HepG2 (cell line): ENCODE data around the gene BCKDHA. TPM values are rescaled to one million over a fixed set of nuclear protein-coding genes. Genes with fewer than 3 reads are reported as not detected.

Experiments
- ATAC-seq: fragments of 200-7000 bp; cut with Tn5 transposase; 3 replicates; pipeline ENCODE4 v1.9.1; 2020; ENCODE audit warnings: mild to moderate bottlenecking, moderate library complexity
- BruUV-seq: library from RNA; stranded (reverse); fragments of 400-500 nt; replicated peaks from 2 replicates; lab custom pipeline; 2021; lab: Mats Ljungman, UMichigan
- CTCF ChIA-PET: fragments of 300-600 bp; formaldehyde crosslinking; extraction: SDS; loops from one replicate; lab custom pipeline; 2021; ENCODE audit warnings: low total read pairs, inconsistent platforms, low intra/inter-chr PET ratio; lab: Yijun Ruan, JAX
- POLR2A ChIA-PET: fragments of 350-600 bp; sonication (Branson Sonifier 250); formaldehyde crosslinking; loops from one replicate; lab custom pipeline; 2020; ENCODE audit warnings: antibody characterized with exemption, inconsistent platforms; lab: Yijun Ruan, JAX
- DNase-seq: peaks from one replicate; pipeline ENCODE4 v3.0.0-alpha.2; 2015; ENCODE audit warnings: low spot score
- FAIRE-seq: peaks from 3 replicates; lab custom pipeline; 2011; peaks lifted over from hg19 to GRCh38; lab: Jason Lieb, UNC
- H2AFZ ChIP-seq: one replicate; pipeline ENCODE4 v1.6.1; 2011; ENCODE audit warnings: low read length, inconsistent platforms
- H3K27ac ChIP-seq: fragments of 300-600 bp; 3 replicates; pipeline ENCODE4 v1.8.0; 2011; ENCODE audit warnings: mixed run types, mild to moderate bottlenecking, mixed read lengths, low read length, inconsistent platforms; ENCODE audit not compliant: insufficient read depth; ENCODE audit errors: extremely low read length
- H3K27me3 ChIP-seq, 2 experiments: fragments of 200-600 bp in 1 of 2; 2 replicates in 1 of 2; 3 replicates in 1 of 2; pipeline versions ENCODE4 v1.6.0 to v1.8.0; 2011; ENCODE audit warnings: low read length in 2 of 2, mild to moderate bottlenecking in 2 of 2, moderate library complexity in 2 of 2, inconsistent platforms in 1 of 2; ENCODE audit not compliant: insufficient read depth in 2 of 2, control insufficient read depth in 1 of 2
- H3K36me3 ChIP-seq, 2 experiments: fragments of 200-600 bp in 1 of 2; replicated peaks in 1 of 2; 2 replicates in 1 of 2; 3 replicates in 1 of 2; pipeline versions ENCODE4 v1.5.1 to v1.8.0; 2011; ENCODE audit warnings: low read length in 2 of 2, inconsistent platforms in 1 of 2; ENCODE audit not compliant: insufficient read depth in 2 of 2, control insufficient read depth in 1 of 2
- H3K4me1 ChIP-seq: 2 replicates; pipeline ENCODE4 v1.5.1; 2012; ENCODE audit warnings: low read length, inconsistent platforms; ENCODE audit not compliant: insufficient read depth
- H3K4me2 ChIP-seq: 2 replicates; pipeline ENCODE4 v1.6.0; 2011; ENCODE audit warnings: low read depth, low read length, inconsistent platforms
- H3K4me3 ChIP-seq, 3 experiments: fragments of 200-600 bp in 1 of 3; sonication (generic), shearing (Covaris generic) in 1 of 3; replicated peaks in 1 of 3; 2 replicates each; pipeline ENCODE4 v1.5.1; 2011 to 2016; ENCODE audit warnings: low read length in 3 of 3, inconsistent platforms in 2 of 3, low read depth in 2 of 3, mild to moderate bottlenecking in 2 of 3, control low read depth in 1 of 3, mixed read lengths in 1 of 3; ENCODE audit not compliant: insufficient read depth in 1 of 3
- H3K79me2 ChIP-seq: one replicate; pipeline ENCODE4 v1.6.1; 2011; ENCODE audit warnings: low read length, inconsistent platforms; ENCODE audit not compliant: insufficient read depth
- H3K9ac ChIP-seq: 2 replicates; pipeline ENCODE4 v1.6.0; 2011; ENCODE audit warnings: mild to moderate bottlenecking, low read depth, low read length, inconsistent platforms; ENCODE audit not compliant: insufficient read depth
- H3K9me3 ChIP-seq: 2 replicates; pipeline ENCODE4 v1.5.1; 2012; ENCODE audit warnings: mild to moderate bottlenecking, low read length
- H4K20me1 ChIP-seq: 2 replicates; pipeline ENCODE4 v1.6.0; 2011; ENCODE audit warnings: inconsistent platforms, mild to moderate bottlenecking, low read length, moderate library complexity; ENCODE audit not compliant: insufficient read depth
- AGO2 ChIP-seq: fragments of 200-400 bp; formaldehyde crosslinking; optimal IDR thresholded peaks from 2 replicates; pipeline ENCODE3; 2017; ENCODE audit warnings: mild to moderate bottlenecking, low read depth, low read length, moderate library complexity
- HNRNPL ChIP-seq: fragments of 200-400 bp; formaldehyde crosslinking; IDR thresholded peaks from 2 replicates; pipeline ENCODE4 v1.6.1; 2017; ENCODE audit warnings: mild to moderate bottlenecking, low read depth, low read length
- NFKB2 ChIP-seq: sonication (generic); formaldehyde crosslinking; IDR thresholded peaks from 2 replicates; pipeline ENCODE4 v1.4.0; 2020; ENCODE audit warnings: missing genetic modification reagents, borderline replicate concordance
- RARA ChIP-seq: IDR thresholded peaks from 2 replicates; pipeline ENCODE4 v1.6.1; 2016; ENCODE audit warnings: missing genetic modification reagents, missing compliant biosample characterization
- SALL2 ChIP-seq: sonication (generic); formaldehyde crosslinking; IDR thresholded peaks from 2 replicates; pipeline ENCODE4 v1.8.1; 2023; ENCODE audit warnings: mild to moderate bottlenecking, missing genetic modification reagents, inconsistent platforms
- ZBTB38 ChIP-seq: sonication (generic); formaldehyde crosslinking; IDR thresholded peaks from 2 replicates; pipeline ENCODE4 v1.5.1; 2020; ENCODE audit warnings: mild to moderate bottlenecking, missing genetic modification reagents
- ZNF274 ChIP-seq: sonication (generic); formaldehyde crosslinking; IDR thresholded peaks from 2 replicates; pipeline ENCODE4 v1.5.1; 2020; ENCODE audit warnings: mild to moderate bottlenecking, missing genetic modification reagents
- WGBS: methylation state at CpG from one replicate; pipeline ENCODE4 v1.1.6; 2017; ENCODE audit warnings: low lambda C conversion rate; 5-methylcytosine and 5-hydroxymethylcytosine counted together
- in situ Hi-C: cut with HindIII; loops from 2 replicates; pipeline ENCODE4 v1.10.0; 2017; ENCODE audit warnings: low pct_unique_long_range_greater_than_20kb; ENCODE audit not compliant: extremely low pct_ligation_motif_present
- intact Hi-C: fragments of 100-400 bp; cut with micrococcal nuclease; formaldehyde crosslinking; loops from one replicate; pipeline ENCODE4 v1.10.0; 2022; ENCODE audit not compliant: unreplicated experiment
- polyA plus RNA-seq, 8 experiments: library from polyadenylated mRNA; depleted of rRNA in 3 of 8; stranded (reverse) in 7 of 8; unstranded in 1 of 8; fragments of >200 nt; fragmentation: Illumina TruSeq in 4 of 8; extraction: Trizol in 4 of 8; gene quantifications; 2 replicates each; pipeline versions ENCODE4 v1.2.1 to v1.2.3, GENCODE V29; 2011 to 2016; ENCODE audit warnings: low read depth in 4 of 8, missing spikeins in 1 of 8, mixed read lengths in 1 of 8; ENCODE audit not compliant: insufficient read depth in 1 of 8
- total RNA-seq, 5 experiments: library from RNA; depleted of rRNA; stranded (reverse); fragments of >200 nt; fragmentation: Illumina TruSeq; extraction: Trizol; gene quantifications; 2 replicates each; pipeline ENCODE4 v1.2.3, GENCODE V29; 2016; ENCODE audit warnings: low read depth in 1 of 5
- TF ChIP-seq, protein P1 (sequence below): IDR thresholded peaks from 2 replicates; pipeline ENCODE4 v1.6.1; 2012; ENCODE audit warnings: low read depth, low read length, improper control_type of control experiment
- TF ChIP-seq, protein P2 (sequence below): sonication (generic); formaldehyde crosslinking; IDR thresholded peaks from 2 replicates; pipeline ENCODE4 v1.4.0; 2020; ENCODE audit warnings: missing genetic modification reagents
- TF ChIP-seq, protein P3 (sequence below): sonication (generic); formaldehyde crosslinking; IDR thresholded peaks from 2 replicates; pipeline ENCODE4 v1.5.1; 2020; ENCODE audit warnings: mild to moderate bottlenecking, missing genetic modification reagents, moderate library complexity

Gene BCKDHA
- total and polyA plus RNA-seq, 2 of the 13 experiments (the other 11 are each of a cell fraction or from before 2014, with no cell fraction given), result 11.8 to 31.5 TPM

DNA sequence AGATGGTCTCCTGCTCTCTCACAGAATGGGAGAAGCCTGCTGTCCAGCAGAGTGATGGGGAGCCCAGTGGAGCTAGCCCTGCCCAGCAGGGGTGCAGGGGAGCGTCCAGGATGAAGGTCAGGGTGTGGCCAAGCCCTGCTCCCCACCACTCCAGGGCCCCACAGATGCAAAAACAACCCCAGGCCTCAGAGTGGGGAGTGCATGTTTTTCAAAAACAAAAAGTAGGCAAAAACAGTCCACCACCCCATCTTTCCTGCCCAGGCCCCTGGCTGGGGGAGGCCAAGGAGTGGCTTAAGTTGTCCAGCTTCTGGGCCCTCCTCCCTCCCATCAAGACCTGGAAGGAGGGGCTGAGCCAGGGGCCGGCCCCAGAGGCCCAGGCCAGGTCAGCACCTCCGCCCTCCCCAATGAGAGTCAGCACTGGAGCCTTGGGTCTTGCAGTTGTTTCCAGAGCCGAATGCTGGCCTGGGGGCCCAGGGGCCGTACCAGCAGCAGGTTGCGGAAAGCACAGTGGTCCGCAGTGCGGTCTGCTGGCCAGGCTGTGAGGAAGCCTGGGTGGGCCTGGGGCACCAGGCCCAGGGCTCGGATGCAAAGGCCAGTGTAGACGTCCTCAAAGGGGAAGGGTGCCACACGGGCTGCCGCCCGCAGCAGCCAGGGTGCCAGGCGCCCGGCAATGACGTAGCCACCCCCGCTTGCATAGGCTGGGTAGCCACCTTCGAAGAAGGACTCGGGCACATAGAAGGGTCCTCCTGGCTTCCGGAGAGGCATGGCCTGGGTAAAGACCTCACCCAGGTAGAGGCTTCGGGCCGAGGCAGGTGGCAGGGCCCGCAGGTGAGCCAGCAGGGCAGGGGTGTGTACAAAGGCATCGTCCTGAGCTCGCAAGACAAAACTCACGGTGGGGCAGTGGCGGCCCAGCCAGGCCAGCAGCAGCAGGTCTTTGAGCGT lies 27.8 kb downstream of the BCKDHA start (continued):
- TF ChIP-seq, protein P1, sequence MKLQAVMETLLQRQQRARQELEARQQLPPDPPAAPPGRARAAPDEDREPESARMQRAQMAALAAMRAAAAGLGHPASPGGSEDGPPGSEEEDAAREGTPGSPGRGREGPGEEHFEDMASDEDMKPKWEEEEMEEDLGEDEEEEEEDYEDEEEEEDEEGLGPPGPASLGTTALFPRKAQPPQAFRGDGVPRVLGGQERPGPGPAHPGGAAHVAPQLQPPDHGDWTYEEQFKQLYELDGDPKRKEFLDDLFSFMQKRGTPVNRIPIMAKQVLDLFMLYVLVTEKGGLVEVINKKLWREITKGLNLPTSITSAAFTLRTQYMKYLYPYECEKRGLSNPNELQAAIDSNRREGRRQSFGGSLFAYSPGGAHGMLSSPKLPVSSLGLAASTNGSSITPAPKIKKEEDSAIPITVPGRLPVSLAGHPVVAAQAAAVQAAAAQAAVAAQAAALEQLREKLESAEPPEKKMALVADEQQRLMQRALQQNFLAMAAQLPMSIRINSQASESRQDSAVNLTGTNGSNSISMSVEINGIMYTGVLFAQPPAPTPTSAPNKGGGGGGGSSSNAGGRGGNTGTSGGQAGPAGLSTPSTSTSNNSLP, result no peak
- TF ChIP-seq SALL2 (CRISPR knock-in tag), result no peak

DNA sequence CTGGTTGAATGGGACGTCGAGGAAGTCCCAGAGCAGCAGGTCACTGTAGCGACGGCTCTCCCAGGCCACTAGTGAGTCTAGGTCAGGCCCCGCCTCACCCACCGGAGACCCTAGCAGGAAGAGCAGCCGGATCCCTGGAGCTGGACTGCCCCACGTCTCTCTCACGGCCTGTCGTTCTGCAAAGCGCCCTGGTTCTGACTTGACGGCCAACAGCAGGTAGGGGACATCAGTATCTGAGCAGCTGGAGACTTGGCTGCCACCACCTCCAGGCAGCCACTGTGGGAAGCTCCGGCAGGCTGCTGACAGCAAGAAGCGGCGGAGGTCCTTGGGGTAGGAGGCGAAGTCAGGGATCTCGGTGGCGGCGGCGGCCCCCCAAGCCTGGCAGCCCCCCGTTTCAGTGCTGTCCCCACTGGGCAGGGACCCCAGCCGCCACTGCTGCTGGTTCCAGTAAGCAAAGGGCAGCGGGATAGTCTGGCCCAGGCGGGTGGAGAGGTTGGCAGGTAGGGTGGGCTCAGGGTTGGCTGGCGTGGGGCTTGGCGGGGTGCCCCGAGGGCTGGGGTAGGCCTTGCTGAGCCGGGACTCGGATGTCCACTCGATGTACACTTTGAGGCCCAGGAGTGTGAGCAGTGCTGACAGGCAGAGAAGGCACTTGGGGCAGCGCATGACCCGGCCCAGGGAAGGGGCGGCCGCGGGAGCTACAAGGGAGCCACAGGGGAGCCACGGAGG lies 28.7 kb downstream of the BCKDHA start:
- Histone ChIP-seq H3K27me3 (no peaks in the 10 kb centered on the region), H3K9ac (peak overlapping the region; percentile 80), H3K4me2 (peak overlapping the region; percentile 90), H3K9me3 (no peaks in the 10 kb centered on the region), H3K4me3 (peak overlapping the region in 2 of 3 experiments; percentile 62 to 76; a peak in 3 of 6 replicates), H3K36me3 (peaks cover 11 to 12% of the 10 kb centered on the region in 2 experiments; a peak in 3 of 5 replicates), H4K20me1 (no peaks in the 10 kb centered on the region), H3K4me1 (peaks cover 44% of the 10 kb centered on the region), H3K27ac (no peak overlapping the region), H3K79me2 (no peaks in the 10 kb centered on the region), H2AFZ (no peak overlapping the region)
- FAIRE-seq (no peak), DNase-seq (no peak), ATAC-seq (peak; percentile 12)
- ChIA-PET CTCF (no interaction called here), POLR2A (interaction anchor here (0.9 to 3.7 kb wide), 9 partner anchors 9 to 164 kb away, joined by 3 to 55 read pairs (median 4); partner anchors contain the start of genes B9D2 and DMAC2)
- 89% methylated on average over 19 of the region's 36 CpGs for WGBS
- intact Hi-C loops (no loop called here), in situ Hi-C loops (no loop called here)
- no TSS peak for BruUV-seq
- TF ChIP-seq HNRNPL, result 0 out of 2 replicates have a peak, but pooled peaks have one; percentile 11
- TF ChIP-seq NFKB2 (CRISPR knock-in tag), result no peak
- TF ChIP-seq, protein P2, sequence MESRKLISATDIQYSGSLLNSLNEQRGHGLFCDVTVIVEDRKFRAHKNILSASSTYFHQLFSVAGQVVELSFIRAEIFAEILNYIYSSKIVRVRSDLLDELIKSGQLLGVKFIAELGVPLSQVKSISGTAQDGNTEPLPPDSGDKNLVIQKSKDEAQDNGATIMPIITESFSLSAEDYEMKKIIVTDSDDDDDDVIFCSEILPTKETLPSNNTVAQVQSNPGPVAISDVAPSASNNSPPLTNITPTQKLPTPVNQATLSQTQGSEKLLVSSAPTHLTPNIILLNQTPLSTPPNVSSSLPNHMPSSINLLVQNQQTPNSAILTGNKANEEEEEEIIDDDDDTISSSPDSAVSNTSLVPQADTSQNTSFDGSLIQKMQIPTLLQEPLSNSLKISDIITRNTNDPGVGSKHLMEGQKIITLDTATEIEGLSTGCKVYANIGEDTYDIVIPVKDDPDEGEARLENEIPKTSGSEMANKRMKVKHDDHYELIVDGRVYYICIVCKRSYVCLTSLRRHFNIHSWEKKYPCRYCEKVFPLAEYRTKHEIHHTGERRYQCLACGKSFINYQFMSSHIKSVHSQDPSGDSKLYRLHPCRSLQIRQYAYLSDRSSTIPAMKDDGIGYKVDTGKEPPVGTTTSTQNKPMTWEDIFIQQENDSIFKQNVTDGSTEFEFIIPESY (CRISPR knock-in tag), result peak; percentile 79; the same call in 1 of the 2 replicates
- peak; percentile 61 for TF ChIP-seq ZBTB38 (CRISPR knock-in tag)
- TF ChIP-seq, protein P3, sequence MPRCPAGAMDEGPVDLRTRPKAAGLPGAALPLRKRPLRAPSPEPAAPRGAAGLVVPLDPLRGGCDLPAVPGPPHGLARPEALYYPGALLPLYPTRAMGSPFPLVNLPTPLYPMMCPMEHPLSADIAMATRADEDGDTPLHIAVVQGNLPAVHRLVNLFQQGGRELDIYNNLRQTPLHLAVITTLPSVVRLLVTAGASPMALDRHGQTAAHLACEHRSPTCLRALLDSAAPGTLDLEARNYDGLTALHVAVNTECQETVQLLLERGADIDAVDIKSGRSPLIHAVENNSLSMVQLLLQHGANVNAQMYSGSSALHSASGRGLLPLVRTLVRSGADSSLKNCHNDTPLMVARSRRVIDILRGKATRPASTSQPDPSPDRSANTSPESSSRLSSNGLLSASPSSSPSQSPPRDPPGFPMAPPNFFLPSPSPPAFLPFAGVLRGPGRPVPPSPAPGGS, result no peak
- TF ChIP-seq RARA, result 0 out of 2 replicates have a peak, but pooled peaks have one; percentile 10
- TF ChIP-seq AGO2, result peak; percentile 54
- 0 out of 2 replicates have a peak, but pooled peaks have one; percentile 21 for TF ChIP-seq ZNF274 (CRISPR knock-in tag)
